Mesendoderm (in vitro differentiated cells): Measurements from ENCODE around the gene INTS15.
"Not testable (repeated sequence)": the region's sequence is repeated elsewhere in the genome, so short reads cannot be mapped to it uniquely, and the experiment has no call there.

Source experiments
- DNase-seq: peaks from one replicate; pipeline ENCODE4 v3.0.0; 2013
- H2AK5ac ChIP-seq: 2 replicates; pipeline ENCODE4 v1.6.1; 2013; ENCODE audit warnings: low read length, inconsistent platforms
- H2BK120ac ChIP-seq: 2 replicates; pipeline ENCODE4 v1.6.1; 2013; ENCODE audit warnings: low read depth, mild to moderate bottlenecking, low read length, moderate library complexity, mixed read lengths
- H2BK15ac ChIP-seq: replicated peaks from 2 replicates; pipeline ENCODE4 v1.6.1; 2013; ENCODE audit warnings: low read depth, mild to moderate bottlenecking, moderate library complexity
- H2BK5ac ChIP-seq: 2 replicates; pipeline ENCODE4 v1.6.1; 2013; ENCODE audit warnings: low read length, inconsistent platforms
- H3K18ac ChIP-seq: 2 replicates; pipeline ENCODE4 v1.6.1; 2013; ENCODE audit warnings: mild to moderate bottlenecking, low read length, mixed read lengths
- H3K23ac ChIP-seq: one replicate; pipeline ENCODE4 v1.6.1; 2013; ENCODE audit warnings: low read length
- H3K27ac ChIP-seq: 2 replicates; pipeline ENCODE4 v1.5.1; 2013; ENCODE audit warnings: low read depth, mild to moderate bottlenecking, inconsistent platforms, low read length, moderate library complexity
- H3K27me3 ChIP-seq: 2 replicates; pipeline ENCODE4 v1.6.1; 2013; ENCODE audit warnings: low read length, control low read depth, mild to moderate bottlenecking, inconsistent platforms; ENCODE audit not compliant: insufficient read depth, poor library complexity
- H3K36me3 ChIP-seq: 2 replicates; pipeline ENCODE4 v1.6.1; 2013; ENCODE audit warnings: low read length, inconsistent platforms; ENCODE audit not compliant: control insufficient read depth, insufficient read depth
- H3K4ac ChIP-seq: one replicate; pipeline ENCODE4 v1.6.1; 2013; ENCODE audit warnings: low read depth, mild to moderate bottlenecking, low read length, moderate library complexity
- H3K4me1 ChIP-seq: 2 replicates; pipeline ENCODE4 v1.6.1; 2013; ENCODE audit warnings: low read depth, low read length, inconsistent platforms; ENCODE audit not compliant: control insufficient read depth
- H3K4me2 ChIP-seq: 2 replicates; pipeline ENCODE4 v1.6.1; 2013; ENCODE audit warnings: low read length
- H3K4me3 ChIP-seq: 2 replicates; pipeline ENCODE4 v1.5.1; 2013; ENCODE audit warnings: mild to moderate bottlenecking, low read length
- H3K56ac ChIP-seq: one replicate; pipeline ENCODE4 v1.6.1; 2013; ENCODE audit warnings: low read length
- H3K79me1 ChIP-seq: 2 replicates; pipeline ENCODE4 v1.6.1; 2013; ENCODE audit warnings: low read length, inconsistent platforms
- H3K79me2 ChIP-seq: 2 replicates; pipeline ENCODE4 v1.6.1; 2013; ENCODE audit warnings: mild to moderate bottlenecking, low read length; ENCODE audit not compliant: control insufficient read depth, insufficient read depth
- H3K9ac ChIP-seq: 2 replicates; pipeline ENCODE4 v1.6.1; 2013; ENCODE audit warnings: low read length, inconsistent platforms
- H4K5ac ChIP-seq: one replicate; pipeline ENCODE4 v1.6.1; 2013; ENCODE audit warnings: low read length
- H4K8ac ChIP-seq: one replicate; pipeline ENCODE4 v1.6.1; 2013; ENCODE audit warnings: low read depth, mild to moderate bottlenecking, control low read depth, low read length, moderate library complexity
- WGBS: extraction: QIAGEN DNeasy Blood & Tissue Kit; methylation state at CpG from one replicate; pipeline ENCODE4 v1.1.7; 2013; ENCODE audit warnings: low lambda C conversion rate, missing lambda C conversion rate; ENCODE audit not compliant: insufficient coverage; ENCODE audit errors: extremely low coverage; 5-methylcytosine and 5-hydroxymethylcytosine counted together

Gene INTS15

GRCh38 chr7:6579446-6579845 is 10.4 kb upstream of the INTS15 start:
- DNase-seq: peak; percentile 78
- no peak overlapping the region for H2BK15ac ChIP-seq
- H4K8ac ChIP-seq: no peak overlapping the region
- H3K4me3 ChIP-seq: no peak overlapping the region
- H2BK5ac ChIP-seq: no peak overlapping the region
- no peak overlapping the region for H4K5ac ChIP-seq
- no peak overlapping the region for H3K18ac ChIP-seq
- H3K4me1 ChIP-seq: no peaks in the 10 kb centered on the region
- H3K23ac ChIP-seq: no peak overlapping the region
- H3K27ac ChIP-seq: no peak overlapping the region
- no peak overlapping the region for H3K9ac ChIP-seq
- H3K79me2 ChIP-seq: no peaks in the 10 kb centered on the region
- WGBS: no CpG with 5 or more reads among the region's 4 CpGs
- H2BK120ac ChIP-seq: no peak overlapping the region
- no peaks in the 10 kb centered on the region for H3K79me1 ChIP-seq
- H3K4me2 ChIP-seq: no peak overlapping the region
- no peaks in the 10 kb centered on the region for H3K27me3 ChIP-seq
- H3K36me3 ChIP-seq: peaks cover 3% of the 10 kb centered on the region
- H2AK5ac ChIP-seq: no peak overlapping the region
- no peak overlapping the region for H3K4ac ChIP-seq
- H3K56ac ChIP-seq: no peak overlapping the region

- H2BK15ac ChIP-seq, H3K36me3 ChIP-seq, H2BK5ac ChIP-seq, H3K79me1 ChIP-seq, H2BK120ac ChIP-seq, H3K9ac ChIP-seq, H3K4me1 ChIP-seq, H3K4me2 ChIP-seq, H3K79me2 ChIP-seq, H3K27ac ChIP-seq, H2AK5ac ChIP-seq, H3K18ac ChIP-seq, H3K4ac ChIP-seq, H4K5ac ChIP-seq, H4K8ac ChIP-seq, H3K56ac ChIP-seq, H3K23ac ChIP-seq, H3K27me3 ChIP-seq, H3K4me3 ChIP-seq, DNase-seq: not testable (repeated sequence)
- no CpG with 5 or more reads among the region's 8 CpGs for WGBS
Measured at GRCh38 chr7:6585746-6586432, 3.9 kb upstream of the INTS15 start.

DNA sequence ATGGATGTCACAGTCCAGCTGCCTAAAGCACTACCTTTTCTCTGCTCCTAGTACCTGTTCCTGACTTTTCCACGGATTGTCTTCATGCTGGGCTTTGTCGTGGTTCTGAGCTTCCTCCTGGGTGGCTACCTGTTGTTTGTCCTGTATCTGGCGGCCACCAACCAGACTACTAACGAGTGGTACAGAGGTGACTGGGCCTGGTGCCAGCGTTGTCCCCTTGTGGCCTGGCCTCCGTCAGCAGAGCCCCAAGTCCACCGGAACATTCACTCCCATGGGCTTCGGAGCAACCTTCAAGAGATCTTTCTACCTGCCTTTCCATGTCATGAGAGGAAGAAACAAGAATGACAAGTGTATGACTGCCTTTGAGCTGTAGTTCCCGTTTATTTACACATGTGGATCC is 1.3 kb upstream of the INTS15 start:
- H3K9ac ChIP-seq: no peak overlapping the region
- no peak overlapping the region for H3K56ac ChIP-seq
- H3K18ac ChIP-seq: no peak overlapping the region
- no peak overlapping the region for H4K8ac ChIP-seq
- no CpG with 5 or more reads among the region's 9 CpGs for WGBS
- H3K79me1 ChIP-seq: no peaks in the 10 kb centered on the region
- no peak overlapping the region for H2BK5ac ChIP-seq
- H3K4ac ChIP-seq: no peak overlapping the region
- H3K79me2 ChIP-seq: no peaks in the 10 kb centered on the region
- no peak overlapping the region for H3K23ac ChIP-seq
- no peak overlapping the region for H3K27ac ChIP-seq
- H2BK15ac ChIP-seq: no peak overlapping the region
- DNase-seq: no peak
- H2AK5ac ChIP-seq: no peak overlapping the region
- no peak overlapping the region for H3K4me3 ChIP-seq
- H4K5ac ChIP-seq: no peak overlapping the region
- H3K36me3 ChIP-seq: no peaks in the 10 kb centered on the region
- H2BK120ac ChIP-seq: no peak overlapping the region
- H3K4me1 ChIP-seq: no peaks in the 10 kb centered on the region
- no peak overlapping the region for H3K4me2 ChIP-seq
- no peaks in the 10 kb centered on the region for H3K27me3 ChIP-seq

- Histone ChIP-seq H3K4me1 (no peaks in the 10 kb centered on the region), H3K56ac (peak overlapping the region; percentile 76), H2BK120ac (no peak overlapping the region), H2BK5ac (no peak overlapping the region), H2BK15ac (no peak overlapping the region), H3K18ac (no peak overlapping the region), H3K27me3 (no peaks in the 10 kb centered on the region), H3K4me2 (peak overlapping the region; percentile 52), H3K4me3 (no peak overlapping the region), H3K79me2 (no peaks in the 10 kb centered on the region), H3K79me1 (no peaks in the 10 kb centered on the region), H4K5ac (no peak overlapping the region), H3K9ac (peak overlapping the region; percentile 63), H3K23ac (no peak overlapping the region), H3K27ac (no peak overlapping the region), H4K8ac (no peak overlapping the region), H3K36me3 (peaks cover 1% of the 10 kb centered on the region), H2AK5ac (no peak overlapping the region), H3K4ac (no peak overlapping the region)
- WGBS: no CpG with 5 or more reads among the region's 22 CpGs
- DNase-seq: no peak
Measured at GRCh38 chr7:6589151-6589828, 531 bp upstream of the INTS15 start.

DNA sequence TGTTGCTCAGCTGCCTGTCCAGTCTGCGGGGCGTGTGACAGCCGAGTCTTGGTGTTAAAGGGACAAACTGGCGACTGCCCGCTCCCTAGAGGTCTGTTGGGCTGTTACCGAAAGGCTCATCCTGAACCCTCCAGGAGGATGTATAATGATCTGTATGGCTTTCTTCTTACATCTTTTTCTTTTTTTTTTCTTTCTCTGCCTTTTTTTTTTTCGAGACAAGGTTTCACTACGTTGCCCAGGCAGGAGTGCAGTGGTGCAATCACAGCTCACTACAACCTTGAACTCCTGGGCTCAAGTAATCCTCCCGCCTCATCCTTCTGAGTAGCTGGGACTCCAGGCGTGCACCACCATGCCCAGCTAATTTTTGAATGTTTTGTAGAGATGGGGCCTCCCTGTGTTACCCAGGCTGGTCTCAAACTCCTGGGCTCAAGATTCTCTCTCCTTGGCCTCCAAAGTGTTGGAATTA is 857 bp downstream of the INTS15 start:
- no peaks in the 10 kb centered on the region for H3K79me2 ChIP-seq
- no peaks in the 10 kb centered on the region for H3K4me1 ChIP-seq
- H3K4me3 ChIP-seq: peak overlapping the region; percentile 98
- peak; percentile 67 for DNase-seq
- WGBS: no CpG with 5 or more reads among the region's 10 CpGs
- H3K79me1 ChIP-seq: no peaks in the 10 kb centered on the region
- no peak overlapping the region for H4K8ac ChIP-seq
- no peaks in the 10 kb centered on the region for H3K27me3 ChIP-seq
- peak overlapping the region; percentile 26 for H3K4ac ChIP-seq
- no peak overlapping the region for H3K18ac ChIP-seq
- H3K27ac ChIP-seq: peak overlapping the region; percentile 83
- H2BK15ac ChIP-seq: no peak overlapping the region
- H3K56ac ChIP-seq: peak overlapping the region; percentile 99
- no peak overlapping the region for H2BK120ac ChIP-seq
- no peak overlapping the region for H4K5ac ChIP-seq
- H2AK5ac ChIP-seq: no peak overlapping the region
- no peak overlapping the region for H3K23ac ChIP-seq
- peak overlapping the region; percentile 97 for H3K9ac ChIP-seq
- H2BK5ac ChIP-seq: no peak overlapping the region
- H3K36me3 ChIP-seq: peaks cover 4% of the 10 kb centered on the region
- H3K4me2 ChIP-seq: peak overlapping the region; percentile 83
